B cell (primary cell): Measurements from ENCODE around the gene TMEM45B.

ENCODE experiments used
- EZH2 ChIP-seq: IDR thresholded peaks from 2 replicates; pipeline ENCODE4 v1.6.1; 2012; ENCODE audit warnings: borderline replicate concordance, low read depth, mild to moderate bottlenecking, moderate library complexity, low read length; ENCODE audit not compliant: insufficient read depth, poor library complexity, severe bottlenecking
- TF ChIP-seq, protein P1 (sequence below): fragments of 200-600 bp; IDR thresholded peaks from one replicate; pipeline ENCODE4 v1.8.0; 2022; ENCODE audit warnings: antibody characterized with exemption, mild to moderate bottlenecking

DNA sequence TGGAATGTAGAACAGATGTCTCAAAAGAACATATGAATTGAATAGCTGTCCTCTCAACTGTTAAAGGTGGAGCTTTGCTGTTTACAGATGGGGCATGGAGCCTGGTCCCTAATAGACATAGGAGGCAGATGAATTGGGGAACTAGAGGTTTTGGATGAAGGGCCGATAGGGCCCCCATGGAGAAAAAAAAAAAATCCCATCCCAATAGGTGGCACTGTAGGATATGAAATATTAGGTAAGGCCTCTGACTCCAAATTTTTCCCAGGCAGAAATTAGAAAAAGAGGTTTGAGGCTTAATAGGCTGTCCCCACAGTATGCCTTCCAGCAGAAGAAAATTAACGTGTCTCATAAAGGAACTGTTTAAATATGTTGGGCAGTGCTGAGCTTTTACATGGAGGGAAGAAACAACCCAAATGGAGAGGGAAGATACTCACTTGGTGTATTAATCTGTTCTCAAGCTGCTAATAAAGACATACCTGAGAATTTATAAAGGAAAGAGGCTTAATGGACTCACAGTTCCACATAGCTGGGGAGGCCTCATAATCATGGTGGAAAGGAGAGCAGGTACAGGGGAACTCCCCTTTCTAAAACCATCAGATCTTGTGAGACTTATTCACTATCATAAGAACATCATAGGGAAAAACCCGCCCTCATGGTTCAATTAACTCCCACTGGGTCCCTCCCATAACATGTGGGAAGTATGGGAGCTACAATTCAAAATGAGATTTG is 30.1 kb upstream of the TMEM45B start:
- TF ChIP-seq, protein P1, sequence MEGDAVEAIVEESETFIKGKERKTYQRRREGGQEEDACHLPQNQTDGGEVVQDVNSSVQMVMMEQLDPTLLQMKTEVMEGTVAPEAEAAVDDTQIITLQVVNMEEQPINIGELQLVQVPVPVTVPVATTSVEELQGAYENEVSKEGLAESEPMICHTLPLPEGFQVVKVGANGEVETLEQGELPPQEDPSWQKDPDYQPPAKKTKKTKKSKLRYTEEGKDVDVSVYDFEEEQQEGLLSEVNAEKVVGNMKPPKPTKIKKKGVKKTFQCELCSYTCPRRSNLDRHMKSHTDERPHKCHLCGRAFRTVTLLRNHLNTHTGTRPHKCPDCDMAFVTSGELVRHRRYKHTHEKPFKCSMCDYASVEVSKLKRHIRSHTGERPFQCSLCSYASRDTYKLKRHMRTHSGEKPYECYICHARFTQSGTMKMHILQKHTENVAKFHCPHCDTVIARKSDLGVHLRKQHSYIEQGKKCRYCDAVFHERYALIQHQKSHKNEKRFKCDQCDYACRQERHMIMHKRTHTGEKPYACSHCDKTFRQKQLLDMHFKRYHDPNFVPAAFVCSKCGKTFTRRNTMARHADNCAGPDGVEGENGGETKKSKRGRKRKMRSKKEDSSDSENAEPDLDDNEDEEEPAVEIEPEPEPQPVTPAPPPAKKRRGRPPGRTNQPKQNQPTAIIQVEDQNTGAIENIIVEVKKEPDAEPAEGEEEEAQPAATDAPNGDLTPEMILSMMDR, result no peak
- no peak for TF ChIP-seq EZH2
